A673 (cell line): ENCODE measurements around the gene VSIG2. TPM values are rescaled to one million over a fixed set of nuclear protein-coding genes. Genes with fewer than 3 reads are reported as not detected.
A peak's percentile ranks its signal among the peaks of the same experiment; 100 is the strongest.

ENCODE experiments used
- BruUV-seq: library from RNA; stranded (reverse); fragments of 400-500 nt; replicated peaks from 2 replicates; lab custom pipeline; 2021; lab: Mats Ljungman, UMichigan
- CTCF ChIA-PET: fragments of 300-600 bp; sonication (Branson Sonifier 250); formaldehyde crosslinking; loops from one replicate; lab custom pipeline; 2022; ENCODE audit warnings: antibody characterized with exemption; lab: Charles Lee
- POLR2A ChIA-PET: fragments of 300-600 bp; sonication (Branson Sonifier 250); formaldehyde crosslinking; loops from one replicate; lab custom pipeline; 2022; ENCODE audit warnings: antibody characterized with exemption; ENCODE audit not compliant: low non-redundant PET; lab: Charles Lee
- DNase-seq: peaks from one replicate; pipeline ENCODE4 v3.0.0-alpha.2; 2015; ENCODE audit warnings: low spot score
- H3K27ac ChIP-seq: fragments of 200-600 bp; sonication (generic); 2 replicates; pipeline ENCODE4 v1.5.1; 2016; ENCODE audit warnings: mixed run types, low read depth, mild to moderate bottlenecking, mixed read lengths, antibody characterized with exemption, low read length; ENCODE audit not compliant: poor library complexity, severe bottlenecking
- H3K27me3 ChIP-seq: fragments of 200-600 bp; sonication (generic); replicated peaks from 2 replicates; pipeline ENCODE4 v1.6.1; 2017; ENCODE audit warnings: mixed run types, low read depth, mild to moderate bottlenecking, mixed read lengths, antibody characterized with exemption, low read length; ENCODE audit not compliant: insufficient read depth, poor library complexity
- H3K36me3 ChIP-seq: fragments of 200-600 bp; sonication (generic); 2 replicates; pipeline ENCODE4 v1.6.1; 2016; ENCODE audit warnings: mixed run types, mild to moderate bottlenecking, mixed read lengths, antibody characterized with exemption, low read length; ENCODE audit not compliant: insufficient read depth, poor library complexity, severe bottlenecking
- H3K4me1 ChIP-seq: fragments of 200-600 bp; sonication (generic); 2 replicates; pipeline ENCODE4 v1.6.1; 2017; ENCODE audit warnings: mixed run types, mild to moderate bottlenecking, mixed read lengths, antibody characterized with exemption, low read length; ENCODE audit not compliant: insufficient read depth, poor library complexity, severe bottlenecking
- H3K4me3 ChIP-seq: fragments of 200-600 bp; sonication (generic); 2 replicates; pipeline ENCODE4 v1.5.1; 2016; ENCODE audit warnings: low read depth, mixed run types, mild to moderate bottlenecking, mixed read lengths, low read length; ENCODE audit not compliant: poor library complexity, severe bottlenecking
- H3K9me3 ChIP-seq: fragments of 200-600 bp; sonication (generic); 2 replicates; pipeline ENCODE4 v1.6.1; 2016; ENCODE audit warnings: mixed run types, low read depth, mild to moderate bottlenecking, mixed read lengths, antibody characterized with exemption, low read length; ENCODE audit not compliant: poor library complexity, severe bottlenecking
- CTCF ChIP-seq: fragments of 300-800, 200-600 bp; sonication (generic); conservative IDR thresholded peaks from 2 replicates; pipeline ENCODE4 v1.5.1; 2017; ENCODE audit warnings: low read depth, mild to moderate bottlenecking, antibody characterized with exemption, low read length, moderate library complexity, mixed read lengths
- EZH2 ChIP-seq: fragments of 200-600 bp; sonication (generic); IDR thresholded peaks from 2 replicates; pipeline ENCODE4 v1.6.1; 2017; ENCODE audit warnings: borderline replicate concordance, low read depth, mild to moderate bottlenecking, mixed read lengths, antibody characterized with exemption, low read length; ENCODE audit not compliant: poor library complexity, severe bottlenecking
- intact Hi-C: fragments of 100-400 bp; cut with micrococcal nuclease; formaldehyde crosslinking; loops from one replicate; pipeline ENCODE4 v1.10.0; 2022; ENCODE audit not compliant: unreplicated experiment
- total RNA-seq: library from RNA; stranded (reverse); gene quantifications from 2 replicates; pipeline ENCODE4 v1.2.3, GENCODE V29; 2021

Gene VSIG2
- total RNA-seq, 1 experiment from 2014 or later: not detected

- Histone ChIP-seq H3K36me3 (no peaks in the 10 kb centered on the region), H3K4me1 (peaks cover 25% of the 10 kb centered on the region), H3K27me3 (no peaks in the 10 kb centered on the region), H3K9me3 (no peaks in the 10 kb centered on the region), H3K27ac (no peak overlapping the region), H3K4me3 (no peak overlapping the region)
- CTCF ChIA-PET: no interaction called here
- intact Hi-C loops: no loop called here
- TF ChIP-seq CTCF (no peak), EZH2 (no peak)
- DNase-seq: no peak
- BruUV-seq: no TSS peak
- POLR2A ChIA-PET: no interaction called here
These were observed 15.3 kb downstream of the VSIG2 start for GRCh38 chr11:124736736-124737135.

- TF ChIP-seq CTCF (no peak), EZH2 (no peak)
- no peak for DNase-seq
- Histone ChIP-seq H3K27ac (peak overlapping the region; percentile 3), H3K4me3 (no peak overlapping the region), H3K36me3 (no peaks in the 10 kb centered on the region), H3K9me3 (no peaks in the 10 kb centered on the region), H3K4me1 (peaks cover 24% of the 10 kb centered on the region), H3K27me3 (no peaks in the 10 kb centered on the region)
- no TSS peak for BruUV-seq
- POLR2A ChIA-PET: no interaction called here
- intact Hi-C loops: no loop called here
- CTCF ChIA-PET: no interaction called here
These were observed 19.8 kb downstream of the VSIG2 start for GRCh38 chr11:124732230-124732629.

- POLR2A ChIA-PET: no interaction called here
- intact Hi-C loops: no loop called here
- no peak for DNase-seq
- BruUV-seq: no TSS peak
- no peaks in the 10 kb centered on the region for H3K36me3 ChIP-seq
- peaks cover 51% of the 10 kb centered on the region for H3K4me1 ChIP-seq
- no peak overlapping the region for H3K27ac ChIP-seq
- no peaks in the 10 kb centered on the region for H3K9me3 ChIP-seq
- CTCF ChIA-PET: no interaction called here
- TF ChIP-seq EZH2 (no peak), CTCF (no peak)
- no peaks in the 10 kb centered on the region for H3K27me3 ChIP-seq
- H3K4me3 ChIP-seq: no peak overlapping the region
These were observed 22.5 kb downstream of the VSIG2 start for GRCh38 chr11:124729571-124729970.
